Cardiac fibroblast (primary cell): Measurements from ENCODE around the gene PTPRD.

ENCODE experiments used
- DNase-seq, 2 donors: peaks; one replicate each; pipeline versions ENCODE4 v3.0.0 to v3.0.0-alpha.2; 2010; ENCODE audit warnings: low read depth in 2 of 2
- H3K4me3 ChIP-seq, 2 donors: replicated peaks in 1 of 2; 1 replicate in 1 of 2; 2 replicates in 1 of 2; pipeline ENCODE4 v1.5.1; 2011; ENCODE audit warnings: low read depth in 2 of 2, low read length in 2 of 2, mild to moderate bottlenecking in 2 of 2, moderate library complexity in 1 of 2
- CTCF ChIP-seq: IDR thresholded peaks from one replicate; pipeline ENCODE4 v1.5.1; 2011; ENCODE audit warnings: low read depth, mild to moderate bottlenecking, low read length, inconsistent platforms

PTPRD gene

GRCh38 chr9:9625248-9625647 is 987.6 kb downstream of the PTPRD start:
- DNase-seq, result no peak
- TF ChIP-seq CTCF, result no peak
- H3K4me3 ChIP-seq, result no peak overlapping the region

GRCh38 chr9:9623506-9623905 is 989.3 kb downstream of the PTPRD start:
- DNase-seq, result no peak
- no peak for TF ChIP-seq CTCF
- no peak overlapping the region for H3K4me3 ChIP-seq

GRCh38 chr9:9621355-9621940 is 991.4 kb downstream of the PTPRD start:
- H3K4me3 ChIP-seq, result no peak overlapping the region
- DNase-seq, result no peak
- TF ChIP-seq CTCF, result no peak

- DNase-seq, result no peak
- no peak for TF ChIP-seq CTCF
- no peak overlapping the region for H3K4me3 ChIP-seq
These were observed 992.1 kb downstream of the PTPRD start for GRCh38 chr9:9620736-9621135.

GRCh38 chr9:9615086-9615485 is 997.7 kb downstream of the PTPRD start:
- no peak for DNase-seq
- TF ChIP-seq CTCF, result no peak
- H3K4me3 ChIP-seq, result no peak overlapping the region

GRCh38 chr9:9614607-9615006 is 998.2 kb downstream of the PTPRD start:
- H3K4me3 ChIP-seq, result no peak overlapping the region
- DNase-seq, result no peak
- no peak for TF ChIP-seq CTCF

GRCh38 chr9:9612755-9613154 is 1000.0 kb downstream of the PTPRD start:
- no peak overlapping the region for H3K4me3 ChIP-seq
- no peak for DNase-seq
- no peak for TF ChIP-seq CTCF
